ENCODE measurements around the gene PTPRG.
"Not testable (repeated sequence)": the region's sequence is repeated elsewhere in the genome, so short reads cannot be mapped to it uniquely, and the experiment has no call there.

PTPRG gene

DNA sequence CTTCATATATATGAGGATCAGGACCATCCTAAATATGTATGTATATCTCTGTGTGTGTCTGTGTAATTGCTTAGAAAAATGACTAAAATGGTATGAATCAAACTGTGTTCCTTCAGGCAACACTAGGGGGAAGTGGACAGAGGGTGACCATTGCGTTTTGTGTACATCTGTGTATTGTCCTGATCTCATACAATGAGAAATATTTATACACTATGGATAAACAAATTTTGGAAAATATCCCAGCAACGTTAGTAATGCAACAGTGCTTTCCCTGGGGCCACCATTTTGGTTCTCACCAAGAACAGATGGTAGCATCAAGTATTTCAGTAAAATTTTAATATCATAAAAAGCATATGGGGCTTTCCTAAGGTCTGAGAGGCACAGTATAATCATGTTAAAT lies 130.1 kb downstream of the PTPRG start:
- H2AFZ ChIP-seq (ENCODE audit: low read length): no peak overlapping the region
- no peak overlapping the region for H3K4me3 ChIP-seq (ENCODE audit: low read length, poor library complexity, severe bottlenecking)
- H3K9ac ChIP-seq (ENCODE audit: low read depth, low read length, poor library complexity, severe bottlenecking): no peak overlapping the region
- no peaks in the 10 kb centered on the region for H3K9me3 ChIP-seq (ENCODE audit: insufficient read depth, low read depth, low read length)
- no peaks in the 10 kb centered on the region for H3K9me2 ChIP-seq (replicated peaks; ENCODE audit: low read depth, low read length)
- no peaks in the 10 kb centered on the region for H3K79me2 ChIP-seq (ENCODE audit: insufficient read depth, low read length)
- H3K27me3 ChIP-seq (ENCODE audit: insufficient read depth, low read length, poor library complexity, severe bottlenecking): no peaks in the 10 kb centered on the region
- no peaks in the 10 kb centered on the region for H3K36me3 ChIP-seq (ENCODE audit: insufficient read depth, low read length)
- H3K4me1 ChIP-seq (ENCODE audit: insufficient read depth, low read length, poor library complexity, severe bottlenecking): no peaks in the 10 kb centered on the region
- no peak overlapping the region for H3K4me2 ChIP-seq (ENCODE audit: low read depth, low read length, poor library complexity, severe bottlenecking)
- no peak for TF ChIP-seq EZH2phosphoT487 (IDR thresholded peaks at IDR 0.05; ENCODE audit: borderline replicate concordance)
- TF ChIP-seq, protein P1, sequence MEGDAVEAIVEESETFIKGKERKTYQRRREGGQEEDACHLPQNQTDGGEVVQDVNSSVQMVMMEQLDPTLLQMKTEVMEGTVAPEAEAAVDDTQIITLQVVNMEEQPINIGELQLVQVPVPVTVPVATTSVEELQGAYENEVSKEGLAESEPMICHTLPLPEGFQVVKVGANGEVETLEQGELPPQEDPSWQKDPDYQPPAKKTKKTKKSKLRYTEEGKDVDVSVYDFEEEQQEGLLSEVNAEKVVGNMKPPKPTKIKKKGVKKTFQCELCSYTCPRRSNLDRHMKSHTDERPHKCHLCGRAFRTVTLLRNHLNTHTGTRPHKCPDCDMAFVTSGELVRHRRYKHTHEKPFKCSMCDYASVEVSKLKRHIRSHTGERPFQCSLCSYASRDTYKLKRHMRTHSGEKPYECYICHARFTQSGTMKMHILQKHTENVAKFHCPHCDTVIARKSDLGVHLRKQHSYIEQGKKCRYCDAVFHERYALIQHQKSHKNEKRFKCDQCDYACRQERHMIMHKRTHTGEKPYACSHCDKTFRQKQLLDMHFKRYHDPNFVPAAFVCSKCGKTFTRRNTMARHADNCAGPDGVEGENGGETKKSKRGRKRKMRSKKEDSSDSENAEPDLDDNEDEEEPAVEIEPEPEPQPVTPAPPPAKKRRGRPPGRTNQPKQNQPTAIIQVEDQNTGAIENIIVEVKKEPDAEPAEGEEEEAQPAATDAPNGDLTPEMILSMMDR (conservative IDR thresholded peaks at IDR 0.05; ENCODE audit: low read length): no peak
- H3F3A ChIP-seq (ENCODE audit: low read depth): no peaks in the 10 kb centered on the region
- H4K20me1 ChIP-seq (ENCODE audit: insufficient read depth, low read length, poor library complexity, severe bottlenecking): no peaks in the 10 kb centered on the region

DNA sequence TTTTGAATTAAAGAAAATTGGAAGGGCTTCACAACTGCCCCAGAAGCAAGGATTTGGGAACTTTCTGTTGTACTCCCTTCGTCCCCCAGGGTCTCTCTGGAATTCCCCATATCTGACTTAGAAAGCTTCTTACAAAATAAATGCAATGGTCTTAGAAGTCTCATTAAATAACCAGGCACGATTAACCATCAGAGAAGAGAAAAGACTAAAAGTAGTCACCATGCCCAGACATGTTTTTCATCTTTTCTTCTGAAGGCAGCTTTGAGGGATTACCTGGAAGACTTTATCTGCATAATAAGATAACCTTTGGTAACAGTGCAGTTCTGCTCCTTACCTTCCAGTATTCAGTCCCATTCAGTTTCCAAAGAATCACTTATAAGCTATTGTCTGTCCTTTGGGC lies 135.9 kb downstream of the PTPRG start:
- Histone ChIP-seq H3F3A (ENCODE audit: low read depth) (no peaks in the 10 kb centered on the region), H4K20me1 (ENCODE audit: insufficient read depth, low read length, poor library complexity, severe bottlenecking) (no peaks in the 10 kb centered on the region), H3K9me3 (ENCODE audit: insufficient read depth, low read depth, low read length) (no peaks in the 10 kb centered on the region), H2AFZ (ENCODE audit: low read length) (no peak overlapping the region), H3K4me3 (ENCODE audit: low read length, poor library complexity, severe bottlenecking) (no peak overlapping the region), H3K4me2 (ENCODE audit: low read depth, low read length, poor library complexity, severe bottlenecking) (no peak overlapping the region), H3K27me3 (ENCODE audit: insufficient read depth, low read length, poor library complexity, severe bottlenecking) (no peaks in the 10 kb centered on the region), H3K4me1 (ENCODE audit: insufficient read depth, low read length, poor library complexity, severe bottlenecking) (peaks cover 11% of the 10 kb centered on the region), H3K79me2 (ENCODE audit: insufficient read depth, low read length) (no peaks in the 10 kb centered on the region), H3K36me3 (ENCODE audit: insufficient read depth, low read length) (no peaks in the 10 kb centered on the region), H3K9me2 (replicated peaks; ENCODE audit: low read depth, low read length) (no peaks in the 10 kb centered on the region), H3K9ac (ENCODE audit: low read depth, low read length, poor library complexity, severe bottlenecking) (no peak overlapping the region)
- TF ChIP-seq, protein P1 (conservative IDR thresholded peaks at IDR 0.05; ENCODE audit: low read length): no peak
- TF ChIP-seq EZH2phosphoT487 (IDR thresholded peaks at IDR 0.05; ENCODE audit: borderline replicate concordance): no peak

DNA sequence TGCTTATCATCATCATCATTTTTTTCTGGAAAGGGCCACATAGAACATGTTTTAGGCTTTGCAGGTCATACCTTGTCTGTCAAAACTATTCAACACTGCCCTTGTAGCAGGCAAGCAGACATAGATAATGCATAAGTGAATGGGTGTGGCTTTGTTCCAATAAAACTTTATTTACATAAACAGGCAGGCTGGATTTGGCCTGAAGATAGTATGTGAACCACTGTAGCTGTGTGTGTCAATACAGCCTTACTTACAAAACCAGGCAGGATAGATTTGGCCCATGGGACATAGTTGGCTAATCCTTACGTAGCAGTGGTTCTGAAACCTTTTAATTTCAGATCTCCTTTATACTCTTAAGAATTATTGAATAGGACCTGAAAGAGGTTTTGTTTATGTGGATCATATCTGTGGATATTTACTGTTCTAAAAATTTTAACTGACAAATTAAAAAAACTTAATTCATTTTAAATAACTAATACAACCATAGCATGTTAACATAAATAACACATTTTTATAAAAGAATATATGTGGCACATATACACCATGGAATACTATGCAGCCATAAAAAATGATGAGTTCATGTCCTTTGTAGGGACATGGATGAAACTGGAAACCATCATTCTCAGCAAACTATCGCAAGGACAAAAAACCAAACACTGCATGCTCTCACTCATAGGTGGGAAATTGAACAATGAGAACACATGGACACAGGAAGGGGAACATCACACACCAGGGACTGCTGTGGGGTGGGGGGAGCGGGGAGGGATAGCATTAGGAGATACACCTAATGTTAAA lies 137.1 kb downstream of the PTPRG start:
- H3K4me1 ChIP-seq (ENCODE audit: insufficient read depth, low read length, poor library complexity, severe bottlenecking): peaks cover 11% of the 10 kb centered on the region
- H3K9ac ChIP-seq (ENCODE audit: low read depth, low read length, poor library complexity, severe bottlenecking); H3K36me3 ChIP-seq (ENCODE audit: insufficient read depth, low read length); H2AFZ ChIP-seq (ENCODE audit: low read length); H3K9me3 ChIP-seq (ENCODE audit: insufficient read depth, low read depth, low read length); H3K4me2 ChIP-seq (ENCODE audit: low read depth, low read length, poor library complexity, severe bottlenecking); H3K9me2 ChIP-seq (replicated peaks; ENCODE audit: low read depth, low read length); H3K4me3 ChIP-seq (ENCODE audit: low read length, poor library complexity, severe bottlenecking); H3F3A ChIP-seq (ENCODE audit: low read depth); H4K20me1 ChIP-seq (ENCODE audit: insufficient read depth, low read length, poor library complexity, severe bottlenecking); H3K27me3 ChIP-seq (ENCODE audit: insufficient read depth, low read length, poor library complexity, severe bottlenecking); H3K79me2 ChIP-seq (ENCODE audit: insufficient read depth, low read length): not testable (repeated sequence)

DNA sequence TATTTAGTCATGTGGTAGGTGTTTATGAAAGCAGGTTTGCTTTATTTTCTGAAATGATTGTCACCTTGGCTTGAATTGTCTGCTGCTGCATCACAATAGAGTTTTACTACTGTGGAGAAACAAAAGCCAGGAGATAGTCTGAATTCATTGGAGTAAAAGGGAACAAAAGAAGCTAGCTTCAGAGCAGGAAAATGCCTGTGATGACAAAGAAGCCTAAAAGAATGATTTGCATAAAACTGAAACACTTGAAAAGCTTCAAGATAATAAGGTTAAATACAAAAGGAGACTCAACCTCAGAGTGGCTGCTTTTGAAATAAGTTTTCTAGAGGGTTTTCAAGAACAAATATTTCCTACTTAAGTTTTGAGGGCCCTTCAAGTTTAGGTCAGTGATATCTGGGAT lies 138.3 kb downstream of the PTPRG start:
- no peak overlapping the region for H3K4me3 ChIP-seq (ENCODE audit: low read length, poor library complexity, severe bottlenecking)
- H4K20me1 ChIP-seq (ENCODE audit: insufficient read depth, low read length, poor library complexity, severe bottlenecking): no peaks in the 10 kb centered on the region
- H3K9me2 ChIP-seq (replicated peaks; ENCODE audit: low read depth, low read length): no peaks in the 10 kb centered on the region
- no peak overlapping the region for H3K4me2 ChIP-seq (ENCODE audit: low read depth, low read length, poor library complexity, severe bottlenecking)
- peaks cover 11% of the 10 kb centered on the region for H3K4me1 ChIP-seq (ENCODE audit: insufficient read depth, low read length, poor library complexity, severe bottlenecking)
- no peaks in the 10 kb centered on the region for H3K36me3 ChIP-seq (ENCODE audit: insufficient read depth, low read length)
- no peaks in the 10 kb centered on the region for H3K79me2 ChIP-seq (ENCODE audit: insufficient read depth, low read length)
- TF ChIP-seq EZH2phosphoT487 (IDR thresholded peaks at IDR 0.05; ENCODE audit: borderline replicate concordance): no peak
- TF ChIP-seq, protein P1 (conservative IDR thresholded peaks at IDR 0.05; ENCODE audit: low read length): no peak
- no peak overlapping the region for H2AFZ ChIP-seq (ENCODE audit: low read length)
- H3K9ac ChIP-seq (ENCODE audit: low read depth, low read length, poor library complexity, severe bottlenecking): no peak overlapping the region
- H3K9me3 ChIP-seq (ENCODE audit: insufficient read depth, low read depth, low read length): no peaks in the 10 kb centered on the region
- no peaks in the 10 kb centered on the region for H3K27me3 ChIP-seq (ENCODE audit: insufficient read depth, low read length, poor library complexity, severe bottlenecking)
- H3F3A ChIP-seq (ENCODE audit: low read depth): no peaks in the 10 kb centered on the region

Data from Loucy (cell line).